GM21825 (cell line): Measurements from ENCODE around the gene ZNF668.
A peak's percentile ranks its signal among the peaks of the same experiment; 100 is the strongest.
"Not testable (repeated sequence)": the region's sequence is repeated elsewhere in the genome, so short reads cannot be mapped to it uniquely, and the experiment has no call there.

Experiments
- ATAC-seq: cut with Tn5 transposase; IDR thresholded peaks from one replicate; pipeline ENCODE4 v1.9.1; 2021; ENCODE audit warnings: mild to moderate bottlenecking, moderate library complexity; ENCODE audit not compliant: unreplicated experiment

The ZNF668 gene

GRCh38 chr16:31061126-31061812 lies 12.8 kb downstream of the ZNF668 start:
- ATAC-seq = no peak

DNA sequence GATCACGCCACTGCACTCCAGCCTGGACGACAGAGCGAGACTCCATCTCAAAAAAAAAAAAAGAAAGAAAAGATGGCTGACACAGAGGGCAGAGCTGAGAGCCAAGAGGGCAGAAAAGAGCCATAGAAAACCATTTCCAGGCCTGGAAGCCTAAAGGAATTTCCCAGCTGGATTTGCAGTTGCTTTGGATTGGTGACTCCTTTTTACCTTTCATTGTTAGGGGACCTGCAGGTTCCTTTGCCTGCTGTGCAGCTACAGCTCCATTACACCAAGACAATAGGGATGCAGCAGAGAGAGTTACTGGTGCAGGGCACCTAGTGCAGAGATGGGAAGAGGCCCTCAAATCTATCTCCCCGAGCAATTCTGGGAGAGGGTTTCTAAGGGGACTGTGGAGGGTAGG lies 18.4 kb downstream of the ZNF668 start:
- ATAC-seq = no peak

DNA sequence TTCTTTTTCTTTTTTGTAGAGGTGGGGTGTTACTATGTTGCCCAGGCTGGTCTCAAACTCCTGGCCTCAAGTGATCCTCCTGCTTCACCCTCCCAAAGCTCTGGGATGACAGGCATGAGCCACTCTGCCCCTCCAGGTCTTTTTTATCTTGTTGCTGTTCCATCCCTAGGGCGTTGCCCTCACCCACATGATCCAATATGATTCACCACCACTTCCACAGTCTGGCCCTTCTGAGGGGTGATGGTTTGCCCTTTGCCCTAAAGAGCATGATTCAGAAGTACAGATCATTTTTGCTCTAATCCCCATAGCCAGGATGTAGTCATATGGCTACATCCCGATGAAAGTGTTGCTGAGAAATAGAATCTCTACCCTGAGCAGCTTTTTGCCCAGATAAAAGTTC lies 21.9 kb downstream of the ZNF668 start:
- ATAC-seq = no peak

DNA sequence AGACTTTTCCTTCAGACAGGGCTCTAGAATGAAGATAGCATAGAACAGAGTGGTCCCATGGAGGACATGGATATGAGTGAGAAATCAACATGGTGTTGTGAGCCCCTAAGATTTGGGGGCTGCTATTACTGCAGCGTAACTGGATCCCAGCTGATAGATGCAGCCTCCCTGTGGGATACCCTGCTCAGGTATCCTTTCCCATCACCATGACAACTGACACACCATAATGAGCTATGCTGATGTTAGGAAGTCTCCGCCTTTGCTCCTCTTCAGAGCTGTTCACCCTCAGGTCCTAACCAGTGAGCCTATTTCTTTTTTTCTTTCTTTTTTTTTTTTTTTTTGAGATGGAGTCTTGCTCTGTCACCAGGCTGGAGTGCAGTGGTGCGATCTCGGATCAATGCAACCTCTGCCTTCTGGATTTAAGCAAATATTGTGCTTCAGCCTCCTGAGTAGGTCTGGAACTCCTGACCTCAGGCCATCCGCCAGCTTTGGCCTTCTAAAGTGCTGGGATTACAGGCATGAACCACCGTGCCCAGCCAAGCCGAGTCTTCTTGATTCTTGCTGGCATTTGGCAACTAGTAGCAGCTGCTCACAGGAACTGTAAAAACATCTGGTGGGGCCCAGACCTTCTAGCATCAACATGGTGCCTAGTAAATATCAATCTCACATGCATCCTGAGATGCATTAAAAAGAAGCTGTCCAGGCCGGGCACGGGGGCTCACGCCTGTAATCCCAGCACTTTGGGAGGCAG lies 23.6 kb downstream of the ZNF668 start:
- no peak for ATAC-seq

GRCh38 chr16:31043898-31044481 lies 30.1 kb downstream of the ZNF668 start:
- ATAC-seq = no peak

DNA sequence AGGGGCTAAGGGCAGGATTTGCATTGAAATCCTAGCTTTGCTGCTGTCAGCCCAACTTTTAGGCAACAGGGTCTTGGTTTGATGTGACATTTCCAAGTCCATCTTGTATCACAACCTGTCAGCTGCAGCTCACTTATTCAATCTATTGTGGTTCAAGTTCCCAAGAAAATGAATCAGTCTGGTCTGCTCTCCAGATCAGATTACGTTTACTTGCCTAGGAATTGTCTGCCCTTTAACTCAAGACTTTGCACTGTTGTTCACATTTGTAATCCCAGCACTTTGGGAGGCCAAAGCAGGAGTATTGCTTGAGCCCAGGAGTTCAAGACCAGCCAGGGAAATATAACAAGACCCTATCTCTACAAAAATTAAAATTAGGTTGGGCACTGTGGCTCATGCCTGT lies 30.7 kb downstream of the ZNF668 start:
- ATAC-seq = no peak

- ATAC-seq = no peak
Observed at GRCh38 chr16:31042866-31043265, 31.2 kb downstream of the ZNF668 start.

DNA sequence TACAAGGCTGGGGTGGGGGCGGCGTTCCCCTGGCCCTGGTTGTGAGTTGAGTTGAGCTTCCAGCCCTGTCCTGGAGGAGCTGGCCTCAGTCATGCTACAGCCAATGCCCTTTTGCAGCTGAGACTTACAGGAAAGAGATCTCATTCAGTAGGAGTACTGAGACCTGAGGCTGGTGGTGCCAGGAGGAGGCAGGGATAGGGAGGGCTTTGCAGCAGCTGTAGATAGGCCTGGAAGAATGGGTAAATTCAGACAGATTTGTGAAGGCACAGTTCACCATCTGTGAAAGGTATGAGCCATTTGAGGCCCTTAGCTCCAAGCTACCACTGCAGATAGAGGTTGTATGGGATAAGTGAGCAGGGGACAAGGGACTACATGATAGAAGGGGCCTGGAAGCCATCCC lies 35.0 kb downstream of the ZNF668 start:
- ATAC-seq = no peak

DNA sequence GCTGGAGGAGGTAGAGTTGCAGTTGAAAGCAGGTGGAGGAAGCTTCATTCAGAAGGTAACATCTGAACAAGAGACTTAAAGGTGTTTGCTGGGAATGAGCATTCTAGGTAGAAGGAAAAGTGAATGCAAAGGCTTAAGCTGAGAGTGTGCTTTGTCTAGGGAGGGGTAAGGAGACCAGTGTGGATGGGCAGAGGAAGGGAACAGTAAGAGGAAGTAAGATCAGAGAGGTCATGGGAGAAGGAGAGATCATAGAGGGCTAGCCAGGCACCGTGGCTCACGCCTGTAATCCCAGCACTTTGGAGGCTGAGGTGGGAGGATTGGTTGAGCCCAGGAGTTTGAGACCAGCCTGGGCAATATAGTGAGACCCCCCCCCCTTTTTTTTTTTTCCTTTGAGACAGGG lies 37.3 kb downstream of the ZNF668 start:
- no peak for ATAC-seq

GRCh38 chr16:31033709-31034492 lies 40.1 kb downstream of the ZNF668 start:
- ATAC-seq = peak; percentile 37

DNA sequence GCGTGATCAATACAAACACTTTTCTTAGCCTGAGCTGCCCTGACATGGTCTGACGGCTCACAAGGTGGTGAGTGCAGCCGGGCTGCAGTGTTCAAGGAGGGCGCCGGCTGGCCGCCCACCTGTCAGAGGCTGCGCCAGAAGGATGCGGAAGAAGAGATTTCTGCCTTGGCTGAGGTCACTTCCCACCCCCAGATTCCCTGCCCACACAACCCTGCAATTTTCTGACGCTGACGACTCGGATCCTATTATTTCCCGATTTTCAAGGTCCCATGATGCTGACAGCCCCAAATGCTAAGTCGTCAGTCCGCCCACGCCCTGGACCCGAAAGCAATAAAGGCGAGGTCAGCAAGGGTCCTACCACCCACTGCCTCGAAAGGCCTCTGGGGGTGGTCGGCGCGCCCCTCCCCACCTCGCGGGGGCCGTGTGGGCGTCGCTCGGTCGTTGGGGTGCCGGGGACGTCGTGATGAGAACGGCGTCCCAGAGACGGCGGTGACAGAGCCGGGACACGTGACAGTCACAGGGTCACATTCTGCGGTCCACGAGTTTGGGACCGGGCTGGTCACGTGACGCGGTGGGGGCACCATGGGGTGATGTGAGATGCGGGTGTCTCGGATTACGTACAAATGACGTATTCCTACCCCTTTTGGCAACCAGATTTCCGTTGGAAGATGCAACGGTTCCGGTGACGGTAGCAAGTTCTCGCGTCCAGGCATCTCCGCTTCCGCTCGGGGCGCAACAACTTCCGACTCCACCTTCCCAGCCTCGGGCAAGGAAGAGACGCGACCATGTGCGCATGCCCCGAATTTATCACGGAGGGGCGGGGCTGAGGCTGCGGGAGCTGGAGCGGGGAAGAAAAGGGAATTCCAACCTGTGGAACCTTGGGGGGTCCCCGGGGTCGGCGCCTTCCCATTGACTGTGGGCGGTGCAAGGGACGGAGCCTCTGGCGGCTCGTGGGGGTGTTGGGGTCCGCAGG lies 41.0 kb downstream of the ZNF668 start, which contains the start of gene STX4:
TSS of gene STX4 (plus strand) at position 823 of the 973 bp plus-strand sequence. CDS start 248 bp downstream, outside the sequence.
- ATAC-seq = peak; percentile 70

DNA sequence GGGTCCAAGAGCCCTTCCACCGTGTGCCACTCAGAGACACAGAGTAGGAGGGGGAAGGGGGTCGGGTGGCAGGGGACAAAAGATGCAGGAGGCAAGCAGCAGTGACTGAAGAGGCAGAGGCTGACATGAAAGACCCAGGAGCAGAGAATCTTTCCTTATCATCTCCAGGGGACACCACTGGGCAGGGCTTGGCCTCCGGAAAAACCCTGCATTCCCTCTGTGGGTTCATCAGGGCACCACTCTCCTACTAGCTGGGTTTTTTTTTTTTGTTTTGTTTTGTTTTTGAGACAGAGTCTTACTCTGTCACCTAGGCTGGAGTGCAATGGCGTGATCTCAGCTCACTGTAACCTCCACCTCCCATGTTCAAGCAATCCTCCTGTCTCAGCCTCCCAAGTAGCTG lies 42.8 kb downstream of the ZNF668 start:
- no peak for ATAC-seq

- no peak for ATAC-seq
Observed at GRCh38 chr16:31029272-31029671, 44.8 kb downstream of the ZNF668 start.

DNA sequence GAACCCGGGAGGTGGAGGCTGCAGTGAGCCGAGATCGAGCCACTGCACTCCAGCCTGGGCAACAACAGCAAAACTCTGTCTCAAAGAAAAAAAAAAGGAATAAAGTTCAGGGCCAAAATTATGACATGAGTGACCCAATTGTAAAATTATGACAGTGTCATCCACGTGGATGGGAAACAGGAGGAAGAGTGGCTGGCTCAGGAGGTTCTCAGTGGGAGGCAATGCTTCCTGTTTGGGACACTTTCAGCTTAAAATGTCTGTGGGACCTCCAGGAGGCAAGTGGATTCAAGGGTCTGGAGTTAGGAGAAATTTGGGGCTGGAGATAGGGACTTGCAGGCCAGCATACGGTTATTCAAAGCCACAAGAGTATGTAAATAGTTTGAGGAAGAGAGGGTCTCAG lies 48.7 kb downstream of the ZNF668 start:
- no peak for ATAC-seq

DNA sequence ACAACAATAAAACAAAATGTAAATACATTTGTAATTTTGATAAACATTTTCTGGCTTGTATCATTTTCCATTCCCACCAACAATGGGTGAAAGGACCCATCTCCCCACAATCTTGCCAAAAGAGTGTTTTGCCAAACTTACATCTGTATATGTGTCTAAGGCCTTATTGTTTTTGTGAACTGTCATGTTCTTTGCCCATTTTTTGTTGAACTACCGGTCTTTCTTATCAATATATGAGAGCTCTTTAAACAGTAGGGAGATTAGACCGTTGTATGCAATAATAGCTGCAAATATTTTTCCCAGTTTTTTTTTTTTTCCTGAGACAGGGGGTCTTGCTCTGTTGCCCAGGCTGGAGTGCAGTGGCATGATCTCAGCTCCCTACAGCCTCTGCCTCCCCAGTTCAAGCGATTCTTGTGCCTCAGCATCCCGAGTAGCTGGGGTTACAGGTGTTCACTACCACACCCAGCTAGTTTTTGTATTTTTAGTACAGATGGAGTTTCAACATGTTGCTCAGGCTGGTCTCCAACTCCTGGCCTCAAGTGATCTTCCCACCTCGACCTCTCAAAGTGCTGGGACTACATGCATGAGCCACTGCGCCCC lies 50.3 kb downstream of the ZNF668 start:
- ATAC-seq = no peak

DNA sequence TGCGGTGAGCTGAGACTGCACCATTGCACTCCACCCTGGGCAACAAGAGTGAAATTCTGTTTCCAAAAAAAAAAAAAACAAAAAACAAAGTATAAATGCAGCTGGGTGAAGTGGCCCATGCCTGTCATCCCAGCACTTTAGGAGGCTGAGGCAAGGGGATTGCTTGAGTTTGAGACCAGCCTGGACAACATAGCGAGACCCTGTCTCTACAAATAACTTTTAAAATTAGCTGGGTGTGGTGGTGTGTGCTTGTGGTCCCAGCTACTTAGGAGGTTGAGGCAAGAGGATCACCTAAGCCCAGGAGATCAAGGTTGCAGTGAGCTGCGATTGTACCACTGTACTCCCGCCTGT lies 50.8 kb downstream of the ZNF668 start:
- no peak for ATAC-seq

GRCh38 chr16:31022544-31023251 lies 51.3 kb downstream of the ZNF668 start:
- ATAC-seq = no peak

DNA sequence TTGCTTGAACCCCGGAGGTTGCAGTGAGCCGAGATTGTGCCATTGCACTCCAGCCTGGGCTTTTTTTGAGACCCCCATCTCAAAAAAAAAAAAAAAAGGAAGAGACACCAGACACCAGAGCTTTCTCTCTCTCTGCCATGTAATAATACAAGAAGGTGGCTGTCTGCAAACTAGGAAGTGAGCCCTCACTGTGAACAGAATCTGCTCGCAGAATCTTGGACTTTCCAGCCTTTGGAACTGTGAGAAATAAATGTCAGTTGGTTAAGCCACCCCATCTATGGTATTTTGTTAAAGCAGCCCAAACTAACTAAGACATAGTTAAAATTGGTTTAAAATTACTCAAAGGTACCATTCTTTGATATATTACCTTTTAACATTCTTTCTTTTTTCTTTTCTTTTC lies 53.5 kb downstream of the ZNF668 start:
- no peak for ATAC-seq

DNA sequence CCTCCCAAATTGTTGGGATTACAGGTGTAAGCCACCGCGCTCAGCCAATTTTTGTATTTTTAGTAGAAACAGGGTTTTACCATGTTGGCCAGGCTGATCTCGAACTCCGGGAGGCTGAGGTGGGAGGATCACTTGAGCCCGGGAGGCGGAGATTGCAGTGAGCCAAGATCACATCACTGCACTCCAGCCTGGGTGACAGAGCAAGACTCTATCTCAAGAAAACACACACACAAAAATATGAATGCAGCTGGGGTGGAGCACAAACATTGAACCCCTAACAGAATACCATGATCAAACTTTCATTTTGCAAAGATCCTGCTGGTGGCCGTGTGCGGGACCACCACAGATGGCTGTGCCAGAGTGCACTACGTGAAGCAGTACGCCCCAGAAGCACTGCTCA lies 56.3 kb downstream of the ZNF668 start:
- ATAC-seq = not testable (repeated sequence)
